Mesendoderm (in vitro differentiated cells): ENCODE results near the gene CCDC9B.
A peak's percentile ranks its signal among the peaks of the same experiment; 100 is the strongest.

Experiments used
- DNase-seq: peaks from one replicate; pipeline ENCODE4 v3.0.0; 2013
- H2AK5ac ChIP-seq: 2 replicates; pipeline ENCODE4 v1.6.1; 2013; ENCODE audit warnings: low read length, inconsistent platforms
- H2BK120ac ChIP-seq: 2 replicates; pipeline ENCODE4 v1.6.1; 2013; ENCODE audit warnings: low read depth, mild to moderate bottlenecking, low read length, moderate library complexity, mixed read lengths
- H2BK15ac ChIP-seq: replicated peaks from 2 replicates; pipeline ENCODE4 v1.6.1; 2013; ENCODE audit warnings: low read depth, mild to moderate bottlenecking, moderate library complexity
- H2BK5ac ChIP-seq: 2 replicates; pipeline ENCODE4 v1.6.1; 2013; ENCODE audit warnings: low read length, inconsistent platforms
- H3K18ac ChIP-seq: 2 replicates; pipeline ENCODE4 v1.6.1; 2013; ENCODE audit warnings: mild to moderate bottlenecking, low read length, mixed read lengths
- H3K23ac ChIP-seq: one replicate; pipeline ENCODE4 v1.6.1; 2013; ENCODE audit warnings: low read length
- H3K27ac ChIP-seq: 2 replicates; pipeline ENCODE4 v1.5.1; 2013; ENCODE audit warnings: low read depth, mild to moderate bottlenecking, inconsistent platforms, low read length, moderate library complexity
- H3K27me3 ChIP-seq: 2 replicates; pipeline ENCODE4 v1.6.1; 2013; ENCODE audit warnings: low read length, control low read depth, mild to moderate bottlenecking, inconsistent platforms; ENCODE audit not compliant: insufficient read depth, poor library complexity
- H3K36me3 ChIP-seq: 2 replicates; pipeline ENCODE4 v1.6.1; 2013; ENCODE audit warnings: low read length, inconsistent platforms; ENCODE audit not compliant: control insufficient read depth, insufficient read depth
- H3K4ac ChIP-seq: one replicate; pipeline ENCODE4 v1.6.1; 2013; ENCODE audit warnings: low read depth, mild to moderate bottlenecking, low read length, moderate library complexity
- H3K4me1 ChIP-seq: 2 replicates; pipeline ENCODE4 v1.6.1; 2013; ENCODE audit warnings: low read depth, low read length, inconsistent platforms; ENCODE audit not compliant: control insufficient read depth
- H3K4me2 ChIP-seq: 2 replicates; pipeline ENCODE4 v1.6.1; 2013; ENCODE audit warnings: low read length
- H3K4me3 ChIP-seq: 2 replicates; pipeline ENCODE4 v1.5.1; 2013; ENCODE audit warnings: mild to moderate bottlenecking, low read length
- H3K56ac ChIP-seq: one replicate; pipeline ENCODE4 v1.6.1; 2013; ENCODE audit warnings: low read length
- H3K79me1 ChIP-seq: 2 replicates; pipeline ENCODE4 v1.6.1; 2013; ENCODE audit warnings: low read length, inconsistent platforms
- H3K79me2 ChIP-seq: 2 replicates; pipeline ENCODE4 v1.6.1; 2013; ENCODE audit warnings: mild to moderate bottlenecking, low read length; ENCODE audit not compliant: control insufficient read depth, insufficient read depth
- H3K9ac ChIP-seq: 2 replicates; pipeline ENCODE4 v1.6.1; 2013; ENCODE audit warnings: low read length, inconsistent platforms
- H4K5ac ChIP-seq: one replicate; pipeline ENCODE4 v1.6.1; 2013; ENCODE audit warnings: low read length
- H4K8ac ChIP-seq: one replicate; pipeline ENCODE4 v1.6.1; 2013; ENCODE audit warnings: low read depth, mild to moderate bottlenecking, control low read depth, low read length, moderate library complexity
- WGBS: extraction: QIAGEN DNeasy Blood & Tissue Kit; methylation state at CpG from one replicate; pipeline ENCODE4 v1.1.7; 2013; ENCODE audit warnings: low lambda C conversion rate, missing lambda C conversion rate; ENCODE audit not compliant: insufficient coverage; ENCODE audit errors: extremely low coverage; 5-methylcytosine and 5-hydroxymethylcytosine counted together

Gene CCDC9B

DNA sequence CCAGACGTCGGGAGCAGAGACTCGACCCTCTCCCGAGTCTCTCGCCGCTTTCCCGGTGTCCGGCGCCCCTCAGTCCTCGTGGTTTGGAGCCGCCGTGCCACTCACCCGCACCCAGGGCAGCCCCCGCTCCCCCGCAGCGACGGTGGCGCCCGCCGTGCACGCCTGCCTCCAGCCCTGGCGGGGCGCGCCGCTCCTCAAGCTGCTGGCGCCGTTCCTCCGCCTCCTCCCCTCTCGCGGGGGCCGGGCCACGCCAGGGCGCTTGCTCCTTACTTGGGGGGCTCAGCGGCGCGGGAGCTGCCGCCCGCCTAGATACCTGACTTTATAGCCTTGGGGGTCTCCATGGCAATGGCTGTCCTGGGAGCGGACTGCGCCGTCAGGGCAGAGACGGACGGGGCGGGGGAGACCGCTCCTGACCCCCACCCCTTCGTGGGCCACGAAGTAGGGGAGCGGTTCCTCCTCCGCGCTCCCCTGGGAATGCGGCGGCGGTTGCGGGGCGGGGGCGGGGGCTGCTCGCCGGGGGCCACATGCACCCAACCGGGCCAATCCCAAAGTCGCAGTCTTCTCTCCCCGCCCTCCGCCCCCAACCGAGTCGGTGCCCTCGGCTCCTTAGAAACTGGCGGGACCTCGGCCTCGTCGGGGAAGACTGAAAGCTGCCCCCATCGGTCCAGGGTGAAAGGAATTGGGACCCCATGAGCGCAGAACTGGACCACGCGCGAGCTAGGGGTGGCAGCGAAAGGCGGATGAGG, 57.7 kb downstream of the CCDC9B start, which contains the start of gene ANKRD63:
Gene ANKRD63 (minus strand): TSS at position 196 of the 746 bp plus-strand sequence. CDS start 478 bp downstream, outside the sequence.
- Histone ChIP-seq H2BK15ac (no peak within 1 kb of the TSS), H3K4me1 (peaks cover 17% of the 10 kb centered on the region), H3K56ac (peak within 1 kb of the TSS; percentile 76), H3K4me2 (peak within 1 kb of the TSS; percentile 15), H2AK5ac (no peak within 1 kb of the TSS), H4K8ac (no peak within 1 kb of the TSS), H3K79me2 (no peaks in the 10 kb centered on the region), H3K23ac (no peak within 1 kb of the TSS), H3K4me3 (no peak within 1 kb of the TSS), H3K9ac (peak within 1 kb of the TSS; percentile 44), H3K79me1 (no peaks in the 10 kb centered on the region), H4K5ac (no peak within 1 kb of the TSS), H2BK120ac (no peak within 1 kb of the TSS), H3K18ac (no peak within 1 kb of the TSS), H3K27me3 (peaks cover 21% of the 10 kb centered on the region), H2BK5ac (no peak within 1 kb of the TSS), H3K36me3 (no peaks in the 10 kb centered on the region), H3K27ac (no peak within 1 kb of the TSS), H3K4ac (no peak within 1 kb of the TSS)
- no CpG with 5 or more reads among the region's 76 CpGs for WGBS
- DNase-seq: no peak

DNA sequence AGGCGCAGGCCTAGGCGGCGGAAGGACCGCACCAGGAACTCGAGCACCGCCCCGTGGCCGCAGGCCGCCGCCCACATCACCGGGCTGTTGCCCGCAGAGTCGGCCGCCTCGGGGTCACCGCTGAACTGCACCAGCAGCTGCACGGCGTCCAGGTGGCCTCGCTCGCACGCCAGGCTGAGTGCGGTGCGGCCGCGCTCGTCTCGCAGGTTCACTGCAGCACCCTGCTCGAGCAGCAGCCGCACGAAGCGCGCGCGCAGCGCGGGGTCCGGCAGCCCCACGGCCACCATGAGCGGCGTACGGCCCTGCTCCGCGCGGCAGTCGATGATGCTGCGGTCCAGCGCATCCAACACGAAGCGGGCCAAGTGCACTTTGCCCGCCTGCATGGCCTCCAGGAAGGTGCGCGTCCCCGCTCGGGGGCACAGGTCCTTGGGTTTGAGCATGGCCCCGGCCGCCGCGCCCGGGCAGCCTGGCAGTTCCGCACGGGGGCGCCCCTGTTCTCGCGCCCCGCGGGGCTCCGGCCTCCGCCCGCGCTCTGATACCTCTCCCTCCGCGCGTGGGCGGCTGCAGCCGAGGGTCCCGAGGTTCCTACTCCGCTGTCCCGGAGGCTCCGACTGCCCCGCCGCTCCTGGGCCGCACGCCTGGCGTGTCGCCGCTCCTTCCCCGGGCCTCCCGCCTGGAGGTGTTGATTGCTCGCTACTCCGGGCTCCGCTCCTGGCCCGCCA, 58.4 kb downstream of the CCDC9B start:
- H2BK15ac ChIP-seq: no peak overlapping the region
- peaks cover 21% of the 10 kb centered on the region for H3K27me3 ChIP-seq
- no peak overlapping the region for H3K4ac ChIP-seq
- H3K4me3 ChIP-seq: no peak overlapping the region
- H3K27ac ChIP-seq: no peak overlapping the region
- H2BK120ac ChIP-seq: no peak overlapping the region
- peak overlapping the region; percentile 76 for H3K56ac ChIP-seq
- no peak overlapping the region for H4K8ac ChIP-seq
- no peaks in the 10 kb centered on the region for H3K36me3 ChIP-seq
- peak overlapping the region; percentile 44 for H3K9ac ChIP-seq
- H4K5ac ChIP-seq: no peak overlapping the region
- no peak overlapping the region for H3K23ac ChIP-seq
- no peak overlapping the region for H2BK5ac ChIP-seq
- peak; percentile 61 for DNase-seq
- WGBS: no CpG with 5 or more reads among the region's 92 CpGs
- H3K4me2 ChIP-seq: peak overlapping the region; percentile 15
- H3K4me1 ChIP-seq: peaks cover 17% of the 10 kb centered on the region
- H2AK5ac ChIP-seq: no peak overlapping the region
- H3K18ac ChIP-seq: no peak overlapping the region
- no peaks in the 10 kb centered on the region for H3K79me2 ChIP-seq
- no peaks in the 10 kb centered on the region for H3K79me1 ChIP-seq

GRCh38 chr15:40281801-40282146, 59.0 kb downstream of the CCDC9B start:
- H3K4me1 ChIP-seq: peaks cover 17% of the 10 kb centered on the region
- H4K8ac ChIP-seq: no peak overlapping the region
- no peaks in the 10 kb centered on the region for H3K36me3 ChIP-seq
- H4K5ac ChIP-seq: no peak overlapping the region
- H3K4me3 ChIP-seq: no peak overlapping the region
- DNase-seq: no peak
- no peak overlapping the region for H2BK120ac ChIP-seq
- WGBS: no CpG with 5 or more reads among the region's 51 CpGs
- no peak overlapping the region for H2BK5ac ChIP-seq
- H3K79me2 ChIP-seq: no peaks in the 10 kb centered on the region
- H3K27me3 ChIP-seq: peaks cover 21% of the 10 kb centered on the region
- no peak overlapping the region for H3K27ac ChIP-seq
- no peak overlapping the region for H2BK15ac ChIP-seq
- no peak overlapping the region for H2AK5ac ChIP-seq
- no peaks in the 10 kb centered on the region for H3K79me1 ChIP-seq
- H3K4ac ChIP-seq: no peak overlapping the region
- peak overlapping the region; percentile 76 for H3K56ac ChIP-seq
- no peak overlapping the region for H3K23ac ChIP-seq
- H3K18ac ChIP-seq: no peak overlapping the region
- peak overlapping the region; percentile 8 for H3K9ac ChIP-seq
- peak overlapping the region; percentile 15 for H3K4me2 ChIP-seq
